MG63 (cell line): Measurements from ENCODE around the gene BLZF1. TPM values are rescaled to one million over a fixed set of nuclear protein-coding genes. Genes with fewer than 3 reads are reported as not detected.
"Not testable (repeated sequence)": the region's sequence is repeated elsewhere in the genome, so short reads cannot be mapped to it uniquely, and the experiment has no call there.

ENCODE experiments used
- DNase-seq: peaks from one replicate; pipeline ENCODE4 v3.0.0-alpha.2; 2020
- H3K27me3 ChIP-seq: fragments of 250-450 bp; sonication (Bioruptor Pico); 2 replicates; pipeline ENCODE4 v1.5.1; 2020; ENCODE audit warnings: mild to moderate bottlenecking, moderate library complexity
- H3K36me3 ChIP-seq: fragments of 250-450 bp; sonication (Bioruptor Pico); 2 replicates; pipeline ENCODE4 v1.5.1; 2020; ENCODE audit warnings: mild to moderate bottlenecking, moderate library complexity
- H3K4me3 ChIP-seq: fragments of 250-450 bp; sonication (Bioruptor Pico); 2 replicates; pipeline ENCODE4 v1.5.1; 2020; ENCODE audit warnings: mild to moderate bottlenecking, moderate library complexity
- H3K9me3 ChIP-seq: fragments of 250-450 bp; sonication (Bioruptor Pico); 2 replicates; pipeline ENCODE4 v1.5.1; 2020; ENCODE audit warnings: mild to moderate bottlenecking, moderate library complexity
- total RNA-seq: library from RNA; depleted of rRNA; stranded (reverse); fragments of >200 nt; shearing (Covaris generic); gene quantifications from 2 replicates; pipeline ENCODE4 v1.2.3, GENCODE V29; 2014; ENCODE audit warnings: low replicate concordance; rRNA removed

The BLZF1 gene
- 33.2 and 36.4 TPM in 2 replicates for total RNA-seq

DNA sequence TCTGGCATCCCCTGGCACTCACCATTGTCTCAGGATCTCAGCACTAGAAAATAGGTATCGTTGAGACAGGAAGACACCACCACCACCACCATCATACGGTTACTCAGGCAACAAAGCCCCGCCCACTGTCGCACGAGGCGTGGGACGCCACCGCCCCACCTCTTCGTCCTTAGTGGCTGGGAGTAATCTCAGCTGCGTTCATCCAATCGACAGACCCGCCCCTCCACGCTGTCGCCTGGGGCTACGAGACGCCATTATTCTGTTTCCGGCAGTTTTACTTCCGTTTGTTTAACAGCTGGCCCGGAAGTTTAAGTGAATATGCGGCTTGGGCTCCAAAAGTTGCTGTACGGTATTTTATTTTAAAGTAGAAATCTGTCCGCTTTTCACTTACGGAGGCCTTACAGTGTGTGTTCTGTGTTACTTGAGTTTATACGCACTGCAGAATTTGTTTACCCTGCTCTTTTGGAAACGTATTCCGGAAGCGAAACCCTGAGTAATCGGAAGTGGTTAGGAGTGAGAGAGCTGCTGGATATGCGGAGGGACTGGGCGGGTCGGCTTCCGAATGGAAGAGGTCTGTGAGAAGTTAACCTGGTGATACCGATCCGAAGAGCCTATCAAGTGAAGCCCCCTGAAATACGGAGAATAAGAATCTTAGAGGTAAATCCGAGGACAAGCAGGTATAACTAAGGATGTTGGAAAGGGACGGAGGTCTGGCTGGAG lies at the start of gene BLZF1, which contains the start of gene NME7:
BLZF1 (plus strand) TSS at position 510 of the 720 bp plus-strand sequence. CDS start 1,328 bp downstream, outside the sequence.
NME7 (minus strand) TSS at position 112 of the 720 bp plus-strand sequence; CDS start at position 25, 87 bp downstream.
- Histone ChIP-seq H3K4me3 (peak within 1 kb of the TSS; percentile 91), H3K27me3 (no peaks in the 10 kb centered on the region), H3K9me3 (peaks cover 15% of the 10 kb centered on the region), H3K36me3 (peaks cover 37% of the 10 kb centered on the region)
- peak; percentile 98 for DNase-seq

- H3K9me3 ChIP-seq: no peaks in the 10 kb centered on the region
- H3K27me3 ChIP-seq: no peaks in the 10 kb centered on the region
- H3K36me3 ChIP-seq: no peaks in the 10 kb centered on the region
- no peak for DNase-seq
- H3K4me3 ChIP-seq: no peak overlapping the region
These were observed 49.3 kb upstream of the BLZF1 start for GRCh38 chr1:169318536-169319244.

DNA sequence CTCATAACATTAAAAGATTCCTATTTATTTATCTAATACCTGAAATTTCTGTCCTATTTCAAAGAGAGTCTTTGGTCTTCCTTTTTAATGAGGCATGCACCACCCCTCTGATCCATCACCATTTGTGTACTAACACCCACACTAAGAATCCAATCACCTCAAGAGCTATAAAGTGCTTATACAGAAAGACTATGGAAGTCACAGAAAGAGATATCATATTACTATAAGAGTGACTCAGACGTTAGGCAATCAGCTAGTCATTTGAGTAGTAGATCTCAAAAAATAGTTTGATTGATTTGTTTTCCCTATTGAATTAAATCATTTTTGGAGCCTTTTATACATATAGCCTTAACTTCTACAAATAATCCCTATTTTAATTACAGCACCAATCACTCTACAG lies 46.5 kb upstream of the BLZF1 start:
- Histone ChIP-seq H3K36me3 (no peaks in the 10 kb centered on the region), H3K4me3 (no peak overlapping the region), H3K9me3 (no peaks in the 10 kb centered on the region), H3K27me3 (no peaks in the 10 kb centered on the region)
- DNase-seq: no peak

DNA sequence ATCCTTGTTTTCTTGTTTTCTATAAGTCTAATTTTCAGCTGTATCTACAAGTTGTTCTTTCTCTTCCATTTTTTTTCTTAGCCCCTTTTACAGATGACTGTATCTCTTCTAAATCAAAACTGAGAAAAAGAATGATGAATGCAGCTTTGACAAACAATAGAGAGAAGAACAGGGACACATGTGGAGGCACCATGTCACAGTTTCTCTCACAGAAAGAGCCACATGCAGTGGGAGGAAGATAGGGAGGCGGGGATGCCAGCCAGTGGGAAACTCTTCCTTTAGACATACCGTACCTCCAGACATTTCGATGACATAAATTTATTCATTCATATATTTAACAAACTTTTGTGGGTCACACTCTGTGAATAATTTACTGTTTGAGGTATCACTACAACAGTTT lies 45.9 kb upstream of the BLZF1 start:
- DNase-seq: no peak
- H3K4me3 ChIP-seq: no peak overlapping the region
- no peaks in the 10 kb centered on the region for H3K36me3 ChIP-seq
- H3K27me3 ChIP-seq: no peaks in the 10 kb centered on the region
- H3K9me3 ChIP-seq: no peaks in the 10 kb centered on the region

DNA sequence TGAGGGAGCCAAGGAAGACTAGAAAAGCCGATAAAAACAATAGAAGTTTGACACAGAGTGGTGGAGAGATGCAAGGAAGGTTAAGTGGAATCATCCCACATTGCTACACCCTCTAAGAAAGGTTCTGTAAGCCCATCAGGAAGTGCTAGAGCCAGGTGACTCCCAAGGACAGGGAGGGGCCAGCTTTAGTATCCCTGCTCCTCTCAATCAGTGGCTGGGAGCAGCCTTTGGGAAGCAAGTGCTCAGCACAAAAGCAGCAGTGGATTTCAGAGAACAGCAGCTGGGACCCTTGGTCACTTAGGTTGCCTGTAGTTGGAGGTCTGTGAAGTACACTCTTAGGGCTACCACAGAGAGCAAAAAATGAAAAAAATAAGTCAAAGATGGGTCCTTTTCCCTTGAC lies 42.9 kb upstream of the BLZF1 start:
- no peaks in the 10 kb centered on the region for H3K36me3 ChIP-seq
- no peak for DNase-seq
- no peaks in the 10 kb centered on the region; the same call in 1 of the 2 replicates for H3K9me3 ChIP-seq
- H3K27me3 ChIP-seq: no peaks in the 10 kb centered on the region
- H3K4me3 ChIP-seq: no peak overlapping the region

GRCh38 chr1:169326261-169326955 lies 41.6 kb upstream of the BLZF1 start:
- no peaks in the 10 kb centered on the region for H3K27me3 ChIP-seq
- H3K9me3 ChIP-seq: peaks cover 5% of the 10 kb centered on the region
- no peaks in the 10 kb centered on the region for H3K36me3 ChIP-seq
- no peak for DNase-seq
- H3K4me3 ChIP-seq: no peak overlapping the region

DNA sequence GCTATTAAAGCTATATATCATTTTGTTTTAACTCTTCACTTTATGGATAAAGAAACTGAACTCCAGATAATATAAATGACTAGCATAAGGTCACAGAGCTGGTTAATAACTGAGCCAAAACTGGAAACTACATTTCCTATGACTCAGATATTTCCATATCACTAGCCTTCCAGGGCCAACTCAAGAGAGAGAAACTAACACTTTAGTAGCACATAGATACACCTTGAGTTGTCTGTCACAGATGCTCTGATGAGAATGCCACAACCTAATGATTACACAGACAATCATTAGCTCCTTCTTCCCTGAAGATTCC lies 41.1 kb upstream of the BLZF1 start:
- H3K36me3 ChIP-seq: no peaks in the 10 kb centered on the region
- H3K4me3 ChIP-seq: no peak overlapping the region
- H3K27me3 ChIP-seq: no peaks in the 10 kb centered on the region
- DNase-seq: no peak
- peaks cover 8% of the 10 kb centered on the region for H3K9me3 ChIP-seq

DNA sequence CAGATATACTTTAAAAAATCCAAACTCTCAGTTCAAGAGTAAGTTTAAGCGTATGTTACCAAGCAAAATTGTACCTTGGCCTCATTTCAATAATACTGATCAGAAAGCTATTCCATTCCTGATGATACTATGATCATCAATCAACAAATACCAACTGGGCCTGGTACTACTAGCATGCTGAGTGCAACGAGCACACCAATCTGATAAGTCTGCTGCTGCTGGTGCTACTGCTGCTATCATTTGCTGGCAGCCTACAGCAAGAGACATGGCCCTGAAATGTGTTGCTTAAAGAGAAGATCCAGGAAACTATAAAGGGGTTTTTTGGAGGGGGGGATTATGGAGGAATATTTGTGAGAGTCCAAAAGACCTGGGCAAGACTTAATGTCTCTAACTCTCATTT lies 40.1 kb upstream of the BLZF1 start:
- no peaks in the 10 kb centered on the region for H3K27me3 ChIP-seq

GRCh38 chr1:169329383-169329782 lies 38.6 kb upstream of the BLZF1 start:
- Histone ChIP-seq H3K36me3 (no peaks in the 10 kb centered on the region), H3K9me3 (peaks cover 11% of the 10 kb centered on the region), H3K27me3 (no peaks in the 10 kb centered on the region), H3K4me3 (no peak overlapping the region)
- DNase-seq: no peak

More for the DNA sequence above, 40.1 kb upstream of the BLZF1 start:
- H3K4me3 ChIP-seq: no peak overlapping the region
- no peak for DNase-seq
- peaks cover 11% of the 10 kb centered on the region for H3K9me3 ChIP-seq
- H3K36me3 ChIP-seq: no peaks in the 10 kb centered on the region

GRCh38 chr1:169330927-169331326 lies 37.1 kb upstream of the BLZF1 start:
- Histone ChIP-seq H3K27me3 (no peaks in the 10 kb centered on the region), H3K9me3 (peaks cover 11% of the 10 kb centered on the region), H3K36me3 (no peaks in the 10 kb centered on the region), H3K4me3 (no peak overlapping the region)
- no peak for DNase-seq

GRCh38 chr1:169334727-169335126 lies 33.3 kb upstream of the BLZF1 start:
- not testable (repeated sequence) for DNase-seq, H3K27me3 ChIP-seq, H3K4me3 ChIP-seq, H3K36me3 ChIP-seq
- peaks cover 11% of the 10 kb centered on the region for H3K9me3 ChIP-seq

DNA sequence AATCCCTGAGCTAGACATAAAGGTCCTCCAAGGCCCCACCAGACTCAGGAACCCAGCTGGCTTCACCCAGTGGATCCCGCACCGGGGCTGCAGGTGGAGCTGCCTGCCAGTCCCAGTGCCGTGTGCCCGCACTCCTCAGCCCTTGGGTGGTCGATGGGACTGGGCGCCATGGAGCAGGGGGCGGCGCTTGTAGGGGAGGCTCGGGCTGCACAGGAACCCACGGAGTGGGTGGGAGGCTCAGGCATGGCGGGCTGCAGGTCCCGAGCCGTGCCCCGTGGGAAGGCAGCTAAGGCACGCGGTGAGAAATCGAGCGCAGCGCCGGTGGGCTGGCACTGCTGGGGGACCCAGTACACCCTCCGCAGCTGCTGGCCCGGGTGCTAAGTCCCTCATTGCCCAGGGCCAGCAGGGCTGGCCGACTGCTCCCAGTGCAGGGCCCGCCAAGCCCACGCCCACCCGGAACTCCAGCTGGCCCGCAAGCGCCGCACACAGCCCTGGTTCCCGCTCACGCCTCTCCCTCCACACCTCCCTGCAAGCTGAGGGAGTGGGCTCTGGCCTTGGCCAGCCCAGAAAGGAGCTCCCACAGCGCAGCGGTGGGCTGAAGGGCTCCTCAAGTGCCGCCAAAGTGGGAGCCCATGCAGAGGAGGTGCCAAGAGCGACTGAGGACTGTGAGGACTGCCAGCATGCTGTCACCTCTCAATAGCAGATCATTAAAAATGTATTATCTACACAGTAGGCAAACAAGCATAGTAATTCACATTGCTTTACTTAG lies 30.9 kb upstream of the BLZF1 start:
- DNase-seq: not testable (repeated sequence)

GRCh38 chr1:169338617-169339016 lies 29.4 kb upstream of the BLZF1 start:
- no peak for DNase-seq
- Histone ChIP-seq H3K27me3 (no peaks in the 10 kb centered on the region), H3K4me3 (no peak overlapping the region), H3K36me3 (no peaks in the 10 kb centered on the region), H3K9me3 (no peaks in the 10 kb centered on the region)

More for the DNA sequence above, 30.9 kb upstream of the BLZF1 start:
- not testable (repeated sequence) for H3K27me3 ChIP-seq, H3K36me3 ChIP-seq, H3K9me3 ChIP-seq, H3K4me3 ChIP-seq

DNA sequence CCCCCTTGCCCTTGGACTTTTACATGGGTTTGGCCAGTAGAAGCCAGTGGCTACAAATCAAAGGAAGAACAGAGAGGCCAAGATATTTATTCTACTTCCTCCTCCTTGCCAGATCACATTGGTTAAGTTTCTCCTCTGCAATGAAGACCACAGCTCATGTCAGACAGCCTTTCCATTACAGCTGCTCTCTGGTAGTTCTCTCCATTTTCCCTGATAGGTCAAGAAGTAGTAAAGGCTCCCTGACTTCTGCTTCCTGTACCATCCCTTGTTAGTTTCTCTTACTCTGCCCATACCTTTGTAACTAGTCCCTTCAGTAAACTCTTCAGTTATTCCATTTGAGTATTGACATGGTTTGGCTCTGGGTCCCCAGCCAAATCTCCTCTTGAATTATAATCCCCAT lies 28.2 kb upstream of the BLZF1 start:
- Histone ChIP-seq H3K9me3 (no peaks in the 10 kb centered on the region), H3K36me3 (no peaks in the 10 kb centered on the region), H3K27me3 (no peaks in the 10 kb centered on the region), H3K4me3 (no peak overlapping the region)
- DNase-seq: no peak

- DNase-seq: no peak
These were observed 27.1 kb upstream of the BLZF1 start for GRCh38 chr1:169340882-169341281.

GRCh38 chr1:169342096-169342495 lies 25.9 kb upstream of the BLZF1 start:
- H3K4me3 ChIP-seq, H3K27me3 ChIP-seq, DNase-seq, H3K9me3 ChIP-seq, H3K36me3 ChIP-seq: not testable (repeated sequence)

More at GRCh38 chr1:169340882-169341281, 27.1 kb upstream of the BLZF1 start:
- no peaks in the 10 kb centered on the region for H3K27me3 ChIP-seq
- H3K4me3 ChIP-seq: no peak overlapping the region
- no peaks in the 10 kb centered on the region for H3K36me3 ChIP-seq
- no peaks in the 10 kb centered on the region for H3K9me3 ChIP-seq

DNA sequence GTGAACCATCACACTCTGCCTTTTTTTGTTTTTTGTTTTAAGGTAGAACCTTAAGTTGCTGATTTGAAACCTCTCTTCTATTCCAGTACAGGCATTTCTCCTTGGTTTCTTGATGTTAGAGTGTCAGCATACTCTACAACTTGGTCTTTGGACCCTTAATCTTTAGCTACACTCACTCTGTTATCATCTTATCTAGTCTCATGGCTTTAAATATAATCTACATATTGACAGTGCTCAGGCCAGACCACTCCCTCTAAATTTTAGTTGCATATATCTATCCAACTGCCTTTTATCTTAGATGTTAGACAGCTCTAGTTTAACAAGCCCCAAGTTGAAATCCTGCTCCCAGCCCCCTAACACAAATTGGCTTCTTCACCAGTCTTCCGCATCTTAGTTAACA lies 22.5 kb upstream of the BLZF1 start:
- H3K36me3 ChIP-seq: no peaks in the 10 kb centered on the region
- no peak overlapping the region for H3K4me3 ChIP-seq
- no peaks in the 10 kb centered on the region for H3K27me3 ChIP-seq
- DNase-seq: no peak
- no peaks in the 10 kb centered on the region for H3K9me3 ChIP-seq
